Mesenchymal stem cell (in vitro differentiated cells and primary cell): Measurements from ENCODE around the gene PLTP.

ENCODE experiments used
- DNase-seq: peaks from one replicate; pipeline ENCODE4 v3.0.0-alpha.2; 2013
- H2AFZ ChIP-seq: one replicate; pipeline ENCODE4 v1.6.1; 2013; ENCODE audit warnings: low read depth, mild to moderate bottlenecking, control low read depth, inconsistent platforms, low read length, moderate library complexity
- H2AK5ac ChIP-seq: 2 replicates; pipeline ENCODE4 v1.6.1; 2013; ENCODE audit warnings: low read length, moderate library complexity, mild to moderate bottlenecking, inconsistent platforms; ENCODE audit not compliant: severe bottlenecking
- H2BK120ac ChIP-seq: one replicate; pipeline ENCODE4 v1.6.1; 2013; ENCODE audit warnings: low read depth, mild to moderate bottlenecking, inconsistent platforms, low read length, moderate library complexity
- H2BK12ac ChIP-seq, 2 experiments: one replicate each; pipeline ENCODE4 v1.6.1; 2013; ENCODE audit warnings: inconsistent platforms in 2 of 2, low read length in 2 of 2, mild to moderate bottlenecking in 2 of 2, moderate library complexity in 2 of 2, control low read depth in 1 of 2
- H2BK15ac ChIP-seq: one replicate; pipeline ENCODE4 v1.6.1; 2013; ENCODE audit warnings: mild to moderate bottlenecking, low read depth, inconsistent platforms; ENCODE audit not compliant: poor library complexity, severe bottlenecking
- H2BK5ac ChIP-seq: 2 replicates; pipeline ENCODE4 v1.6.1; 2013; ENCODE audit warnings: low read depth, mild to moderate bottlenecking, low read length, control low read depth, inconsistent platforms; ENCODE audit not compliant: poor library complexity, severe bottlenecking
- H3K14ac ChIP-seq, 2 experiments: one replicate each; pipeline ENCODE4 v1.6.1; 2013; ENCODE audit warnings: inconsistent platforms in 2 of 2, low read length in 2 of 2, control low read depth in 1 of 2, mild to moderate bottlenecking in 1 of 2, moderate library complexity in 1 of 2
- H3K18ac ChIP-seq, 2 experiments: one replicate each; pipeline ENCODE4 v1.6.1; 2013; ENCODE audit warnings: inconsistent platforms in 2 of 2, low read length in 2 of 2, control low read depth in 1 of 2, low read depth in 1 of 2, mild to moderate bottlenecking in 1 of 2
- H3K23ac ChIP-seq, 2 experiments: one replicate each; pipeline ENCODE4 v1.6.1; 2013; ENCODE audit warnings: inconsistent platforms in 2 of 2, low read length in 2 of 2, mild to moderate bottlenecking in 2 of 2, moderate library complexity in 2 of 2, control low read depth in 1 of 2
- H3K27ac ChIP-seq: 2 replicates; pipeline ENCODE4 v1.5.1; 2013; ENCODE audit warnings: mild to moderate bottlenecking, moderate library complexity, low read length, control low read depth, inconsistent platforms; ENCODE audit not compliant: poor library complexity, severe bottlenecking
- H3K27me3 ChIP-seq, 2 experiments: 2 replicates each; pipeline versions ENCODE4 v1.6.1 to v1.7.0; 2013; ENCODE audit warnings: low read length in 2 of 2, mild to moderate bottlenecking in 2 of 2, moderate library complexity in 2 of 2, control low read depth in 1 of 2, inconsistent platforms in 1 of 2; ENCODE audit not compliant: control insufficient read depth in 1 of 2, insufficient read depth in 1 of 2
- H3K36me3 ChIP-seq, 2 experiments: 2 replicates each; pipeline versions ENCODE4 v1.6.1 to v1.7.0; 2013; ENCODE audit warnings: low read length in 2 of 2, control low read depth in 1 of 2, inconsistent platforms in 1 of 2, low read depth in 1 of 2, mild to moderate bottlenecking in 1 of 2; ENCODE audit not compliant: insufficient read depth in 2 of 2, control insufficient read depth in 1 of 2
- H3K4ac ChIP-seq, 2 experiments: one replicate each; pipeline ENCODE4 v1.6.1; 2013; ENCODE audit warnings: inconsistent platforms in 2 of 2, low read length in 2 of 2, mild to moderate bottlenecking in 2 of 2, moderate library complexity in 2 of 2, control low read depth in 1 of 2, low read depth in 1 of 2
- H3K4me1 ChIP-seq: 2 replicates; pipeline ENCODE4 v1.6.1; 2013; ENCODE audit warnings: low read depth, low read length, control low read depth; ENCODE audit not compliant: control insufficient read depth, insufficient read depth
- H3K4me2 ChIP-seq: 2 replicates; pipeline ENCODE4 v1.6.1; 2013; ENCODE audit warnings: low read length, mild to moderate bottlenecking, inconsistent platforms; ENCODE audit not compliant: poor library complexity, severe bottlenecking
- H3K4me3 ChIP-seq, 2 experiments: 2 replicates each; pipeline versions ENCODE4 v1.5.1 to v1.7.0; 2013; ENCODE audit warnings: low read length in 2 of 2, mild to moderate bottlenecking in 2 of 2, control low read depth in 1 of 2, low read depth in 1 of 2; ENCODE audit not compliant: insufficient read depth in 1 of 2
- H3K79me1 ChIP-seq: replicated peaks from 2 replicates; pipeline ENCODE4 v1.6.1; 2013; ENCODE audit warnings: mild to moderate bottlenecking, control low read depth, low read length, inconsistent platforms; ENCODE audit not compliant: poor library complexity, severe bottlenecking
- H3K9ac ChIP-seq: 2 replicates; pipeline ENCODE4 v1.7.0; 2013; ENCODE audit warnings: mild to moderate bottlenecking, low read length, moderate library complexity
- H3K9me3 ChIP-seq: 2 replicates; pipeline ENCODE4 v1.7.0; 2013; ENCODE audit warnings: mild to moderate bottlenecking, low read length; ENCODE audit not compliant: control insufficient read depth
- H4K8ac ChIP-seq: one replicate; pipeline ENCODE4 v1.6.1; 2013; ENCODE audit warnings: inconsistent platforms, mild to moderate bottlenecking, low read length, moderate library complexity
- H4K91ac ChIP-seq: one replicate; pipeline ENCODE4 v1.6.1; 2013; ENCODE audit warnings: mild to moderate bottlenecking, low read length, inconsistent platforms
- WGBS: methylation state at CpG from one replicate; pipeline ENCODE4 v1.1.7; 2013; ENCODE audit warnings: mixed read lengths; 5-methylcytosine and 5-hydroxymethylcytosine counted together

PLTP gene

DNA sequence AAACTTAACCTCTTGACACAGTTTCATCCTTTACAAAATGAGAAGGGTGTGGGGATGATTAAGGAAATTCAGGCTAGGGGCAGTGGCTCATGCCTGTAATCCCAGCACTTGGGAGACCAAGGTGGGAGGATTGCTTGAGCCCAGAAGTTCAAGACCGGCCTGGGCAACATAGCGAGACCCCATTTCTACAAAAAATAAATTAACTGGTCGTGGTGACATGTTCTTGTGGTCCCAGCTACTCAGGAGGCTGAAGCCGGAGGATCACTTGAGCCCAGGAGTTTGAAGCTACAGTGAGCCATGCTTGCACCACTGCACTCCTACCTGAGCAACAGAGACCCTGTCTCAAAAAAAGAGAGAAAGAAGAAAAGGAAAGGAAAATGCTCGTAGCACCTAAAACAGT, 45.5 kb downstream of the PLTP start:
- no peak for DNase-seq
- H3K27ac ChIP-seq: no peak overlapping the region
- no peaks in the 10 kb centered on the region for H3K27me3 ChIP-seq
- no peak overlapping the region for H3K4me2 ChIP-seq
- H3K23ac ChIP-seq: no peak overlapping the region
- H3K9ac ChIP-seq: no peak overlapping the region
- H4K91ac ChIP-seq: no peak overlapping the region
- no peak overlapping the region for H2AK5ac ChIP-seq
- 100% methylated on average over 4 of the region's 5 CpGs for WGBS
- no peak overlapping the region for H2BK12ac ChIP-seq
- H4K8ac ChIP-seq: no peak overlapping the region
- no peak overlapping the region for H3K14ac ChIP-seq
- no peak overlapping the region for H3K4ac ChIP-seq
- H3K79me1 ChIP-seq: peaks cover 14% of the 10 kb centered on the region
- no peak overlapping the region for H2BK15ac ChIP-seq
- H2BK5ac ChIP-seq: no peak overlapping the region
- H3K9me3 ChIP-seq: no peaks in the 10 kb centered on the region
- H2BK120ac ChIP-seq: no peak overlapping the region
- no peaks in the 10 kb centered on the region for H3K4me1 ChIP-seq
- H3K36me3 ChIP-seq: peaks cover 0 to 4% of the 10 kb centered on the region in 2 experiments
- no peak overlapping the region for H3K18ac ChIP-seq
- H2AFZ ChIP-seq: no peak overlapping the region
- no peak overlapping the region for H3K4me3 ChIP-seq

DNA sequence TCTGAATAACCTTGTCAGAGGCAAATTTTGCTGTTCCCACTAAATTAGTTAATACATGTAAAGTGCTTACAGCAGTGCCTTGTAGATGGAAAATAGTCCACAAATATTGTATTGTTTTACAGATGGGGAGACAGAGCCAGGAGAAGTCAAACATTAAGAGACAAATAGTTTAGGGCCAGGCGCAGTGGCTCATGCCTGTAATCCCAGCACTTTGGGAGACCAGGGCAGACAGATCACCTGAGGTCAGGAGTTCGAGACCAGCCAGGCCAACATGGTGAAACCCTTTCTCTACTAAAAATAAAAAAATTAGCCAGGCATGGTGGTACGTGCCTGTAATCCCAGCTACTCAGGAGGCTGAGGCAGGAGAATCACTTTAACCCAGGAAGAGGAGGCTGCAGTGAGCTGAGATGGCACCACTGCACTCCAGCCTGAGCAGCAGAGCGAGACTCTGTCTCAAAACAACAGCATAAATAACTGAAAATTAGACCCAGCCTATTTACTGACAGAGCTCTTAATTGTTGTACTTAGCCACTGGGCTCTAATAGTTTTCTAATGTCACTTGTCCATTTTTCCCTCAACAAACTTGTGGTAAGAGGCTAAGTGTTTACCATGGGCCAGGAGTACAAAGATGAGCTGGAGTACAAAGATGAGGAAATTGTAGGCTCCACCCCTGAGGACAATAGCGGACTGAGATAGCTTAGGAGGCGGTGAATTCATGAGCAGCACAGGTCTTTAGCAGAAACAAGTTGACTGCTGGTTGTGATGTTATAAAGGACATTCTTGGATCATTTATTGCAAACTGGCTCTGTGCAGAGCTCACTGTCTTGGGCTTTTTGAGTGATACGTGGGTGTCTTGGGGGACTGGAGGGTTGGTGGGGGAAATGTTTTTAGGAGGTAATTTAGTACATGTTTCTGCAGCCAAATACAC, 48.1 kb downstream of the PLTP start:
- no peak overlapping the region for H3K27ac ChIP-seq
- H3K36me3 ChIP-seq: no peaks in the 10 kb centered on the region
- H3K9me3 ChIP-seq: no peaks in the 10 kb centered on the region
- no peaks in the 10 kb centered on the region for H3K27me3 ChIP-seq
- H2BK120ac ChIP-seq: no peak overlapping the region
- H3K79me1 ChIP-seq: peaks cover 20% of the 10 kb centered on the region
- no peak overlapping the region for H2BK5ac ChIP-seq
- no peak overlapping the region for H4K8ac ChIP-seq
- no peak overlapping the region for H3K4ac ChIP-seq
- no peak overlapping the region for H2BK15ac ChIP-seq
- H2BK12ac ChIP-seq: no peak overlapping the region
- no peak for DNase-seq
- H3K9ac ChIP-seq: no peak overlapping the region
- 93% methylated on average over 7 of the region's 7 CpGs for WGBS
- H3K4me3 ChIP-seq: no peak overlapping the region
- H3K23ac ChIP-seq: no peak overlapping the region
- peaks cover 2% of the 10 kb centered on the region for H3K4me1 ChIP-seq
- no peak overlapping the region for H3K18ac ChIP-seq
- no peak overlapping the region for H3K14ac ChIP-seq
- H4K91ac ChIP-seq: no peak overlapping the region
- H2AFZ ChIP-seq: no peak overlapping the region
- no peak overlapping the region for H3K4me2 ChIP-seq
- H2AK5ac ChIP-seq: no peak overlapping the region

DNA sequence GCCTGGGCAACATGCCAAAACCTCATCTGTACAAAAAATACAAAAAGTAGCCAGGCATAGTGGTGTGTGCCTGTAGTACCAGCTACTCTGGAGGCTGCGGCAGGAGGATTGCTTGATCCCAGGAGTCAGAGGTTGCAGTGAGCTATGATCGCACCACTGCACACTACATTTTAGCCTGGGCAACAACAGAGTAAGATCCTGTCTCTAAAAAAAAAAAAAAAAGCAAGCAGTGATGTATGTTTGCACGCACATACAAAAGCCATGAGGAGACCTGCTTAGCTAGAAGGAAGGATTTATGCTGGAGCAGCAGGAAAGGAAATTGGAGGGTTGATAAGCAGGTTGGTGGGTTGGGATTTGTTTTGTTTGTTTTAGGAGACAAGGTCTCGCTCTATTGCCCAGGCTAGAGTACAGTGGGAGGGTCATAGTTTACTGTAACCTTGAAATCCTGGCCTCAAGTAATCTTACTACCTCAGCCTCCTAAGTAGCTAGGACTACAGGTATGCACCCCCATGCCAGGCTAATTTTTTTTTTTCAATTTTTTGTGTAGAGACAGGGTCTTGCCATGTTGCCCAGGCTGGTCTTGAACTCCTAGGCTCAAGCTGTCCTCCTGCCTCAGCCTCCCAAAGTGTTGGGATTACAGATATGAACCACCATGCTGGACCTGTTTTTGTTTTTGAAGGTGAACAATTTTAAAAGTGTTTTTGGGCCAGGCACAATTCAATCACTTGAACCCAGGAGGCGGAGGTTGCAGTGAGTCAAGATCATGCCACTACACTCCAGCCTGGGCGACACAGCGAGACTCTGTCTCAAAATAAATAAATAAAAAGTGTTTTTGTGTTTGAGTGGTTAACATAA, 50.5 kb downstream of the PLTP start:
- H2BK120ac ChIP-seq: no peak overlapping the region
- H3K27me3 ChIP-seq: no peaks in the 10 kb centered on the region
- no peak overlapping the region for H3K14ac ChIP-seq
- H3K18ac ChIP-seq: no peak overlapping the region
- no peak overlapping the region for H2AK5ac ChIP-seq
- H3K79me1 ChIP-seq: peaks cover 24% of the 10 kb centered on the region
- no peak for DNase-seq
- H2BK5ac ChIP-seq: no peak overlapping the region
- H2BK12ac ChIP-seq: no peak overlapping the region
- peak overlapping the region; percentile 23 for H4K8ac ChIP-seq
- no peaks in the 10 kb centered on the region for H3K36me3 ChIP-seq
- no peak overlapping the region for H3K4me2 ChIP-seq
- H3K23ac ChIP-seq: no peak overlapping the region
- no peak overlapping the region for H3K4ac ChIP-seq
- no peak overlapping the region for H2AFZ ChIP-seq
- H3K9ac ChIP-seq: no peak overlapping the region
- H3K9me3 ChIP-seq: no peaks in the 10 kb centered on the region
- H4K91ac ChIP-seq: no peak overlapping the region
- no peak overlapping the region for H2BK15ac ChIP-seq
- no peak overlapping the region for H3K27ac ChIP-seq
- no peak overlapping the region for H3K4me3 ChIP-seq
- peaks cover 12% of the 10 kb centered on the region for H3K4me1 ChIP-seq
- WGBS: 99% methylated on average over 5 of the region's 7 CpGs
